HG02759 (cell line): Measurements from ENCODE around the gene VAMP7.
"Not testable (repeated sequence)": the region's sequence is repeated elsewhere in the genome, so short reads cannot be mapped to it uniquely, and the experiment has no call there.

Source experiments
- ATAC-seq: cut with Tn5 transposase; IDR thresholded peaks from one replicate; pipeline ENCODE4 v1.9.1; 2021; ENCODE audit warnings: mild to moderate bottlenecking, moderate library complexity; ENCODE audit not compliant: unreplicated experiment

The VAMP7 gene

DNA sequence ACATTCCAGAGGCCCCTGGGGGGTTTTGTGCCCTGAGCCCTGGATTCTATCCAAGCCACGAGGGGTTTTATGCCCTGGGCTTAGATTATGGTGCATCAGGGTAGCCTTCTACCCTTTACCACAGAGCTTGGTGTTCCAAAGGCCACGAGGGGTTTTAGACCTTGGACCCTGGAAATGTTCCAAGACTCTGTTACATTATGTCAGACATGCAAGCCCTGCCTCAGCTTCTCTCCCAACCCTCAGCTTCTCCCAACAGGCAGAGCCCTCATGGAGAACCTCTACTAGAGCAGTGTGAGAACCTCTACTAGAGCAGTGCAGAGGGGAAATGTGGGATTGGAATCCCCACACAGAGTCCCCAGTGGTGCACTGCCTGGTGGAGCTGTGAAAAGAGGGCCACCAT lies 105.8 kb downstream of the VAMP7 start:
- ATAC-seq: not testable (repeated sequence)

DNA sequence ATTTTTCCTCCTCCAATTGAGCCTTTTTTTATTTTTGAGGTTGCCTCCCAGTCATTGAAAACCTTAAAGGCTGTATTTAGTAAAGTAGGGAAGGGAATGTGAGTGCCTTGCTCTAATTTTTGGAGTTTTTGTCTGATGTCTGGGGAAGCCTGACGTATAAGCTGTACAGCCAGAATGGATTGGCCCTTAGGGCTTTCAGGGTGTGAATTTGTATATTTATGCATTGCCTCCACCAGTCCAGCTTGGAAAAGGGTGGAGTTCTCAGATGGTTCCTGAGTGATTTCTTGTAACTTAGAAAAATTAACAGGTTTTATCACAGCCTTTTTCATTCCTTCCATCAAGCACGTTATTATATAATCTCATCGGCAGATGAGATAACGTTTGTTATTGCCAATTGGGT lies 107.7 kb downstream of the VAMP7 start:
- no peak for ATAC-seq
